ENCODE measurements around the gene MEPCE.

The MEPCE gene

GRCh38 chr7:100411101-100411500 is 18.5 kb upstream of the MEPCE start:
- no peak for DNase-seq (ENCODE audit: low spot score)
- TF ChIP-seq CTCF (IDR thresholded peaks at IDR 0.05; ENCODE audit: extremely low read depth, missing control alignments): no peak

GRCh38 chr7:100413346-100413745 is 16.3 kb upstream of the MEPCE start:
- no peak for TF ChIP-seq CTCF (IDR thresholded peaks at IDR 0.05; ENCODE audit: extremely low read depth, missing control alignments)
- DNase-seq (ENCODE audit: low spot score): no peak

- no peak for DNase-seq (ENCODE audit: low spot score)
- TF ChIP-seq CTCF (IDR thresholded peaks at IDR 0.05; ENCODE audit: extremely low read depth, missing control alignments): no peak
Observed at GRCh38 chr7:100413889-100414288, 15.7 kb upstream of the MEPCE start.

- TF ChIP-seq CTCF (IDR thresholded peaks at IDR 0.05; ENCODE audit: extremely low read depth, missing control alignments): no peak
- no peak for DNase-seq (ENCODE audit: low spot score)
Observed at GRCh38 chr7:100415448-100415847, 14.2 kb upstream of the MEPCE start.

GRCh38 chr7:100418930-100419659 is 10.5 kb upstream of the MEPCE start:
- no peak for TF ChIP-seq CTCF (IDR thresholded peaks at IDR 0.05; ENCODE audit: extremely low read depth, missing control alignments)
- no peak for DNase-seq (ENCODE audit: low spot score)

- DNase-seq (ENCODE audit: low spot score): no peak
- TF ChIP-seq CTCF (IDR thresholded peaks at IDR 0.05; ENCODE audit: extremely low read depth, missing control alignments): no peak
Observed at GRCh38 chr7:100419660-100420226, 9.9 kb upstream of the MEPCE start.

- DNase-seq (ENCODE audit: low spot score): no peak
- TF ChIP-seq CTCF (IDR thresholded peaks at IDR 0.05; ENCODE audit: extremely low read depth, missing control alignments): no peak
Observed at GRCh38 chr7:100423315-100423714, 6.3 kb upstream of the MEPCE start.

Data from GM20000 (cell line).